Caco-2 (cell line): Measurements from ENCODE around the gene DIAPH3. TPM values are rescaled to one million over a fixed set of nuclear protein-coding genes. Genes with fewer than 3 reads are reported as not detected.
"Not testable (repeated sequence)": the region's sequence is repeated elsewhere in the genome, so short reads cannot be mapped to it uniquely, and the experiment has no call there.

Experiments used
- BruUV-seq: library from RNA; stranded (reverse); fragments of 400-500 nt; replicated peaks from 2 replicates; lab custom pipeline; 2021; lab: Mats Ljungman, UMichigan
- CTCF ChIA-PET: fragments of 300-600 bp; sonication (Branson Sonifier 250); formaldehyde crosslinking; loops from one replicate; lab custom pipeline; 2022; ENCODE audit warnings: antibody characterized with exemption; lab: Charles Lee
- POLR2A ChIA-PET: fragments of 300-600 bp; sonication (Branson Sonifier 250); formaldehyde crosslinking; loops from one replicate; lab custom pipeline; 2022; ENCODE audit warnings: antibody characterized with exemption; lab: Charles Lee
- DNase-seq, 2 experiments: peaks; one replicate each; pipeline versions ENCODE4 v3.0.0 to v3.0.0-alpha.2; 2020 to 2022
- H3K27me3 ChIP-seq: replicated peaks from 2 replicates; pipeline ENCODE4 v1.6.0; 2011; ENCODE audit warnings: low read length; ENCODE audit not compliant: control insufficient read depth, insufficient read depth
- H3K36me3 ChIP-seq: 2 replicates; pipeline ENCODE4 v1.5.1; 2011; ENCODE audit warnings: low read length; ENCODE audit not compliant: control insufficient read depth, insufficient read depth
- H3K4me1 ChIP-seq: fragments of 250-450 bp; sonication (Bioruptor Pico); 2 replicates; pipeline ENCODE4 v1.5.1; 2020; ENCODE audit warnings: mild to moderate bottlenecking
- H3K4me3 ChIP-seq: 2 replicates; pipeline ENCODE4 v1.5.1; 2011; ENCODE audit warnings: low read depth, mild to moderate bottlenecking, control low read depth, low read length
- H3K9me3 ChIP-seq: fragments of 250-450 bp; sonication (Bioruptor Pico); 2 replicates; pipeline ENCODE4 v1.5.1; 2020; ENCODE audit warnings: mild to moderate bottlenecking, moderate library complexity
- H3K27ac Mint-ChIP-seq: one replicate; pipeline ENCODE4 v1.8.0; 2022; ENCODE audit warnings: mixed read lengths; ENCODE audit not compliant: unreplicated experiment
- H3K27me3 Mint-ChIP-seq: one replicate; pipeline ENCODE4 v1.8.0; 2022; ENCODE audit warnings: mixed read lengths; ENCODE audit not compliant: insufficient read depth, unreplicated experiment
- H3K36me3 Mint-ChIP-seq: one replicate; pipeline ENCODE4 v1.8.0; 2022; ENCODE audit warnings: mild to moderate bottlenecking, mixed read lengths; ENCODE audit not compliant: insufficient read depth, unreplicated experiment
- H3K4me1 Mint-ChIP-seq: one replicate; pipeline ENCODE4 v1.8.0; 2022; ENCODE audit warnings: low read depth, mixed read lengths; ENCODE audit not compliant: unreplicated experiment
- H3K4me3 Mint-ChIP-seq: one replicate; pipeline ENCODE4 v1.8.0; 2022; ENCODE audit warnings: mild to moderate bottlenecking, moderate library complexity, mixed read lengths; ENCODE audit not compliant: unreplicated experiment
- H3K9me3 Mint-ChIP-seq: one replicate; pipeline ENCODE4 v1.8.0; 2022; ENCODE audit warnings: mixed read lengths; ENCODE audit not compliant: unreplicated experiment
- intact Hi-C: fragments of 100-400 bp; cut with micrococcal nuclease; formaldehyde crosslinking; loops from one replicate; pipeline ENCODE4 v1.10.0; 2022; ENCODE audit not compliant: unreplicated experiment
- total RNA-seq: library from RNA; stranded (reverse); gene quantifications from 2 replicates; pipeline ENCODE4 v1.2.3, GENCODE V29; 2022
- TF ChIP-seq, protein P1 (sequence below), 2 experiments: fragments of 200-600 bp in 1 of 2; IDR thresholded peaks; 1 replicate in 1 of 2; 2 replicates in 1 of 2; pipeline versions ENCODE4 v1.5.1 to v1.8.0; 2011 to 2022; ENCODE audit warnings: antibody characterized with exemption in 1 of 2, control low read depth in 1 of 2, inconsistent platforms in 1 of 2, low read depth in 1 of 2, low read length in 1 of 2, mild to moderate bottlenecking in 1 of 2, moderate library complexity in 1 of 2; ENCODE audit not compliant: insufficient read depth in 1 of 2, severe bottlenecking in 1 of 2, unreplicated experiment in 1 of 2

DIAPH3 gene
- total RNA-seq, 1 experiment from 2014 or later: 60.6 TPM

DNA sequence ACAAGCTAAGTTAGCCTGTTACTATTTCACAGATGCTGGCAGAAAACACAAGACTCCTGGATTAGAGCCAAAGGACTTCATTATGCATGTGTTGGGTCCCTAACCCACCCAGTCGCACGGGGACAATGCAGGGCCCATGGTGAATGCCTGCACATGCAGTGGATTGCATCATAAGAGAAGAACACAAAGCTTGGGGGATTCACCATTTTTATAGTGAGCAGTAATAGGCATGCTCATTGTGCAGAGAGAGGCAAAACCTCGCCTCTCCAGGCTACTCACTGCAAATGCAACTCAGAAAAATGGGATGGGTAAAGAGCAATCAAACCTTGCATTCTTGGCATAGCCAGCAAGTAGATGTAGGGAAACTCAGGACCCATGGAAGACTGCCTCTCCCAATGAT is 115.8 kb downstream of the DIAPH3 start:
- TF ChIP-seq, protein P1, sequence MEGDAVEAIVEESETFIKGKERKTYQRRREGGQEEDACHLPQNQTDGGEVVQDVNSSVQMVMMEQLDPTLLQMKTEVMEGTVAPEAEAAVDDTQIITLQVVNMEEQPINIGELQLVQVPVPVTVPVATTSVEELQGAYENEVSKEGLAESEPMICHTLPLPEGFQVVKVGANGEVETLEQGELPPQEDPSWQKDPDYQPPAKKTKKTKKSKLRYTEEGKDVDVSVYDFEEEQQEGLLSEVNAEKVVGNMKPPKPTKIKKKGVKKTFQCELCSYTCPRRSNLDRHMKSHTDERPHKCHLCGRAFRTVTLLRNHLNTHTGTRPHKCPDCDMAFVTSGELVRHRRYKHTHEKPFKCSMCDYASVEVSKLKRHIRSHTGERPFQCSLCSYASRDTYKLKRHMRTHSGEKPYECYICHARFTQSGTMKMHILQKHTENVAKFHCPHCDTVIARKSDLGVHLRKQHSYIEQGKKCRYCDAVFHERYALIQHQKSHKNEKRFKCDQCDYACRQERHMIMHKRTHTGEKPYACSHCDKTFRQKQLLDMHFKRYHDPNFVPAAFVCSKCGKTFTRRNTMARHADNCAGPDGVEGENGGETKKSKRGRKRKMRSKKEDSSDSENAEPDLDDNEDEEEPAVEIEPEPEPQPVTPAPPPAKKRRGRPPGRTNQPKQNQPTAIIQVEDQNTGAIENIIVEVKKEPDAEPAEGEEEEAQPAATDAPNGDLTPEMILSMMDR (IDR thresholded peaks at IDR 0.05; ENCODE audit: insufficient read depth in 1 of 2, low read depth in 1 of 2, low read length in 1 of 2, severe bottlenecking in 1 of 2, unreplicated experiment in 1 of 2): no peak
- intact Hi-C loops: no loop called here
- Histone ChIP-seq H3K27me3 (no peaks in the 10 kb centered on the region), H3K4me1 (no peaks in the 10 kb centered on the region), H3K36me3 (no peaks in the 10 kb centered on the region), H3K9me3 (no peaks in the 10 kb centered on the region), H3K4me3 (no peak overlapping the region)
- Mint-ChIP-seq H3K36me3 (peaks cover 27% of the 10 kb centered on the region), H3K27me3 (no peaks in the 10 kb centered on the region), H3K27ac (no peak overlapping the region), H3K4me1 (peaks cover 19% of the 10 kb centered on the region), H3K4me3 (no peak overlapping the region), H3K9me3 (no peaks in the 10 kb centered on the region)
- no TSS peak for BruUV-seq
- peak in 1 of 2 experiments; percentile 35 for DNase-seq
- ChIA-PET POLR2A (no interaction called here), CTCF (no interaction called here)

DNA sequence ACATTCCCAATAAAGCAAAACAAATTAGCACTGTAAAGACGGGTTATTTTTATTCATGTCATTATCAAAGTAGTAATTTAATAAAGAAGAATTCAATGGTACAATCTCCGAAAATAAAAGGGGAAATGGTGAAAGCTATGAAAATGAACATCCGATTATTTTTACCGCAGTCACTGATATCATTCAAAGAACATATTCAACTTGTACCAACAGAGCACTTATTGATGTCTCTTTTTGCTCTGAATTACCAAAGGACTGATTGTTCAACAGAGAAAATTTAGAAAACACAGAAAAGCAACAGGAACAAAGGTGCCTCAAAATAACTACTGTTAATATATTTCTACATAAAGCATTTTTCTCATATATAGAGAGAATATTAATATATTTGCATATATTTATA is 119.4 kb downstream of the DIAPH3 start:
- Mint-ChIP-seq H3K27ac (no peak overlapping the region), H3K4me1 (peaks cover 19% of the 10 kb centered on the region), H3K4me3 (no peak overlapping the region), H3K9me3 (no peaks in the 10 kb centered on the region), H3K27me3 (no peaks in the 10 kb centered on the region), H3K36me3 (peaks cover 13% of the 10 kb centered on the region)
- CTCF ChIA-PET: no interaction called here
- Histone ChIP-seq H3K27me3 (no peaks in the 10 kb centered on the region), H3K9me3 (no peaks in the 10 kb centered on the region), H3K4me1 (no peaks in the 10 kb centered on the region), H3K36me3 (no peaks in the 10 kb centered on the region), H3K4me3 (no peak overlapping the region)
- TF ChIP-seq, protein P1 (IDR thresholded peaks at IDR 0.05; ENCODE audit: insufficient read depth in 1 of 2, low read depth in 1 of 2, low read length in 1 of 2, severe bottlenecking in 1 of 2, unreplicated experiment in 1 of 2): no peak
- DNase-seq: no peak
- no TSS peak for BruUV-seq
- POLR2A ChIA-PET: no interaction called here
- intact Hi-C loops: no loop called here

DNA sequence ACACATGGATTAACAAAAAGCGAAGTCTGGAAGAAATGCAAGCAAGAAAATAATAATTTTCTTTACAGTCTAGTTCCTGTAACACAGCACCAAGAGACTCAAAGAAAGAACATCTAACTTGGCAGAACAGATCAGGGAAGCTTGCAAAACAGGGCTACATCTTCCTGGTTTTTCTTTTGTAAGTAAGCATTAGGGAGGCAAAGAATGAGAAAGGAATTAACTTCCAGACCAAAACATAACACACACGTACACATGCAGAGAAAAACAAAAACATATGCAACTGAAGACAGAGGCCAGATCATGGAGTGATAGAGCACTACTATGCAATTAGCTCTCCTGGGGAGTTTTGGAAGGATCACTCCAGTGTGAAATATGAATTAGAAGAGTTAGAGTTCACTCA is 120.5 kb downstream of the DIAPH3 start:
- Histone ChIP-seq H3K27me3 (no peaks in the 10 kb centered on the region), H3K4me1 (no peaks in the 10 kb centered on the region), H3K9me3 (no peaks in the 10 kb centered on the region), H3K36me3 (no peaks in the 10 kb centered on the region), H3K4me3 (no peak overlapping the region)
- POLR2A ChIA-PET: no interaction called here
- peaks cover 18% of the 10 kb centered on the region for H3K4me1 Mint-ChIP-seq
- H3K4me3 Mint-ChIP-seq: no peak overlapping the region
- CTCF ChIA-PET: no interaction called here
- no peak for DNase-seq
- H3K9me3 Mint-ChIP-seq: no peaks in the 10 kb centered on the region
- intact Hi-C loops: no loop called here
- BruUV-seq: no TSS peak
- H3K36me3 Mint-ChIP-seq: peaks cover 13% of the 10 kb centered on the region
- TF ChIP-seq, protein P1 (IDR thresholded peaks at IDR 0.05; ENCODE audit: insufficient read depth in 1 of 2, low read depth in 1 of 2, low read length in 1 of 2, severe bottlenecking in 1 of 2, unreplicated experiment in 1 of 2): no peak
- no peak overlapping the region for H3K27ac Mint-ChIP-seq
- H3K27me3 Mint-ChIP-seq: no peaks in the 10 kb centered on the region

DNA sequence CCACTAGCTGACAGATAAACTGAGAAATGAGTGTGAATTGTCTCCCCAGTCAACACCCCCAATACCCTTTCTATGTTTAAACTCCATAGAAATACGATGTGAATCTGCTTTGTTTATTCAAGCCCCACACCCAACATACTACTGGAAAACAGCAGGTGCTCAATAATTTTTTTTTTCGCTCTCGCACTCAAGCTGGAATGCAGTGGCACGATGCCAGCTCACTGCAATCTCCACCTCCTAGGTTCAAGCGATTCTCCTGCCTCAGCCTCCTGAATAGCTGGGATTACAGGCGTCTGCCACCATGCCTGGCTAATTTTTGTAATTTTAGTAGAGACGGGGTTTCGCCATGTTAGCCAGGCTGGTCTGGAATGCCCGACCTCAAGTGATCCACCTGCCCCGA is 123.1 kb downstream of the DIAPH3 start:
- BruUV-seq, H3K36me3 ChIP-seq, H3K9me3 ChIP-seq, H3K27ac Mint-ChIP-seq, H3K4me1 ChIP-seq, DNase-seq, H3K36me3 Mint-ChIP-seq, H3K27me3 ChIP-seq, CTCF ChIA-PET, H3K9me3 Mint-ChIP-seq, H3K4me3 ChIP-seq, POLR2A ChIA-PET, intact Hi-C loops, H3K27me3 Mint-ChIP-seq, H3K4me3 Mint-ChIP-seq: not testable (repeated sequence)
- peaks cover 12% of the 10 kb centered on the region for H3K4me1 Mint-ChIP-seq
